ENCODE measurements around the gene PIP4K2C. TPM values are rescaled to one million over a fixed set of nuclear protein-coding genes. Genes with fewer than 3 reads are reported as not detected.

Gene PIP4K2C
- total RNA-seq, 2 donors from 2014 or later = 37.4 to 51.1 TPM

DNA sequence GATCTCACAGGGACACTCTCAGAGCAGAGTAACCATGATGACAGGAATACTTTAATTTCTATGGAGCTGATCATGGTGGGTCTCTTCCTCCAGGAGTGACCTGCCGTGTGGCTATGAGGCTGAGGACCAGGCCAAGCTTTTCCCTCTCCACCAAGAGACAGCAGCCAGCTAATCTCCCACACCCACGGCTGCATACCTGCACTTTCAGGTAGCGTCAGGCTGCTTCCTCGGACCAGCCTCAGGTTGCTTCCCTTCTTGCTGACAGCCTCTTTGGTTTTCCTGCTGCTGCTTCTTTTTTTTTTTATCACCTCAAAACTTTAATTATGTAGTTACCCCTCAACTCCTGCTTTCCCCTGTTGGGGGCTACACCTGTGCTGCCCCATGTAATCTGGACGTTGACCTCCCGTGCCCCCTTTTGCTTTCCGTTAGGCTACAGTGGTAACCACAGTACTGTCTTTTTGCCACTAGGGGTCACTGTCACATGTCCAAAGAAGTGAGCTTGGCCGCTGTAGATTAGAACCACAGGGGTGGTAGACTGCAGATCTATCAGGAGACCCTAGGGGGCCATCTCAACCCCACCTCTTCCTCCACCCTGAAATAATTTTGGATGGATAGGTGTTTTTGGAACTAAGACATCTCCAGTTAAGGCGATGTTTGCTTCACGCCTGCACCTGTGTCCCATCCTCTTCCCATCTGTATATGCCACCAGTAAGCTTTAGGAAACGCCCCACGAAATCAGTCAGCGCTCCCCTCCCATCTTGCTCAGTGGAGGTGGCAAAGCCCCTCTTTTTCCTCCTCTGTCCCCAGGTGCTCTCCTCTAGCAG, 7.8 kb upstream of the PIP4K2C start:
- peak; percentile 63 for DNase-seq (ENCODE audit: low spot score)
- TF ChIP-seq POLR2AphosphoS5 (IDR thresholded peaks at IDR 0.05) (peak; percentile 56), POLR2A (IDR thresholded peaks at IDR 0.05) (no peak)
- TF ChIP-seq, protein P1, sequence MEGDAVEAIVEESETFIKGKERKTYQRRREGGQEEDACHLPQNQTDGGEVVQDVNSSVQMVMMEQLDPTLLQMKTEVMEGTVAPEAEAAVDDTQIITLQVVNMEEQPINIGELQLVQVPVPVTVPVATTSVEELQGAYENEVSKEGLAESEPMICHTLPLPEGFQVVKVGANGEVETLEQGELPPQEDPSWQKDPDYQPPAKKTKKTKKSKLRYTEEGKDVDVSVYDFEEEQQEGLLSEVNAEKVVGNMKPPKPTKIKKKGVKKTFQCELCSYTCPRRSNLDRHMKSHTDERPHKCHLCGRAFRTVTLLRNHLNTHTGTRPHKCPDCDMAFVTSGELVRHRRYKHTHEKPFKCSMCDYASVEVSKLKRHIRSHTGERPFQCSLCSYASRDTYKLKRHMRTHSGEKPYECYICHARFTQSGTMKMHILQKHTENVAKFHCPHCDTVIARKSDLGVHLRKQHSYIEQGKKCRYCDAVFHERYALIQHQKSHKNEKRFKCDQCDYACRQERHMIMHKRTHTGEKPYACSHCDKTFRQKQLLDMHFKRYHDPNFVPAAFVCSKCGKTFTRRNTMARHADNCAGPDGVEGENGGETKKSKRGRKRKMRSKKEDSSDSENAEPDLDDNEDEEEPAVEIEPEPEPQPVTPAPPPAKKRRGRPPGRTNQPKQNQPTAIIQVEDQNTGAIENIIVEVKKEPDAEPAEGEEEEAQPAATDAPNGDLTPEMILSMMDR (IDR thresholded peaks at IDR 0.05) = peak; percentile 91 to 93 (median 92)
- WGBS = 48% methylated on average over 13 of the region's 13 CpGs

DNA sequence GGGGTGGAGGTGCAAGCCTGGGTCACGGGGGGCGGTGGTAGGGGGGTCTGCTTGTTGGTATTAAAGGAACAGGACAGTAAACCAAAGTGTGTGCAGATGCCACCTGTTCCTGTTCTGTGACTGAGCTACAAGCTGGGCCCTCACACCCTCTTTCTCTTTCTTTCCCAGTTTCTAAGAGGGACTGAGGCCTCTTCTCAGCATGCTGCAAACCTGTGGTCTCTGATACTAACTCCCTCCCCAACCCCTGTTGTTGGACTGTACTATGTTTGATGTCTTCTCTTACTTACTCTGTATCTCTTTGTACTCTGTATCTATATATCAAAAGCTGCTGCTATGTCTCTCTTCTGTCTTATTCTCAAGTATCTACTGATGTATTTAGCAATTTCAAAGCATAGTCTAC, 6.9 kb upstream of the PIP4K2C start:
- intact Hi-C loops (cut with DNase I) = no loop called here
- DNase-seq (ENCODE audit: low spot score) = no peak
- Histone ChIP-seq H3K27me3 (replicated peaks; ENCODE audit: insufficient read depth) (no peaks in the 10 kb centered on the region), H3K36me3 (no peaks in the 10 kb centered on the region), H3K27ac (no peak overlapping the region), H3K4me1 (replicated peaks) (no peaks in the 10 kb centered on the region), H3K4me3 (no peak overlapping the region), H3K9me3 (no peaks in the 10 kb centered on the region)
- 100% methylated on average over 2 of the region's 2 CpGs for WGBS
- TF ChIP-seq, protein P1 (IDR thresholded peaks at IDR 0.05) = no peak
- TF ChIP-seq POLR2A (IDR thresholded peaks at IDR 0.05) (no peak), POLR2AphosphoS5 (IDR thresholded peaks at IDR 0.05) (no peak)

More for the DNA sequence above, 7.8 kb upstream of the PIP4K2C start:
- Histone ChIP-seq H3K27me3 (replicated peaks; ENCODE audit: insufficient read depth) (no peaks in the 10 kb centered on the region), H3K36me3 (no peaks in the 10 kb centered on the region), H3K9me3 (no peaks in the 10 kb centered on the region), H3K4me1 (replicated peaks) (no peaks in the 10 kb centered on the region), H3K4me3 (no peak overlapping the region), H3K27ac (no peak overlapping the region)
- intact Hi-C loops (cut with DNase I) = loop anchor here (1.0 kb wide), 1 partner anchor 38 kb away; no protein-coding TSS in a partner anchor

DNA sequence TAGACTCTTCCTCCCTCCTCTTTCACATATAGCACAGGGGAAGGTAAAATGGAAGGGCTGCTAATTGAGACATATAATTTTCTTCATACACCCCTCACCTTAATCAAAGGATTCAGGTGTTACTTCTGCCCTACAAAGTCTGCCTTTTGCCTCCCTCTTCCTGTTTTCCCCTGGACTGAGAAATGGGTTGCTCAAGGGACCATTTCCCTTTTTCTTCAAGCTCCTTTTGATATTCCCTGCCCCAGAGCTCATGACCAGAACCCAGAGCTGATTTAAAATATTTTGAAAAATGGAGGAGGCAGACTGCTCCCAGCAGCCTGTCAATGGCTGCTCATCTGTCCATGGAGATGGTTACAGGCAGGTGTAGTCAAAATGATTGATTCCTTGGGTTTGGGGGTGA, 6.3 kb upstream of the PIP4K2C start:
- no peaks in the 10 kb centered on the region for H3K4me1 ChIP-seq (replicated peaks)
- TF ChIP-seq, protein P1 (IDR thresholded peaks at IDR 0.05) = no peak
- TF ChIP-seq POLR2AphosphoS5 (IDR thresholded peaks at IDR 0.05) (no peak), POLR2A (IDR thresholded peaks at IDR 0.05) (no peak)
- H3K27ac ChIP-seq = no peak overlapping the region
- no peaks in the 10 kb centered on the region for H3K36me3 ChIP-seq
- H3K9me3 ChIP-seq = no peaks in the 10 kb centered on the region
- intact Hi-C loops (cut with DNase I) = no loop called here
- no peak overlapping the region for H3K4me3 ChIP-seq
- no peaks in the 10 kb centered on the region for H3K27me3 ChIP-seq (replicated peaks; ENCODE audit: insufficient read depth)
- no peak for DNase-seq (ENCODE audit: low spot score)

DNA sequence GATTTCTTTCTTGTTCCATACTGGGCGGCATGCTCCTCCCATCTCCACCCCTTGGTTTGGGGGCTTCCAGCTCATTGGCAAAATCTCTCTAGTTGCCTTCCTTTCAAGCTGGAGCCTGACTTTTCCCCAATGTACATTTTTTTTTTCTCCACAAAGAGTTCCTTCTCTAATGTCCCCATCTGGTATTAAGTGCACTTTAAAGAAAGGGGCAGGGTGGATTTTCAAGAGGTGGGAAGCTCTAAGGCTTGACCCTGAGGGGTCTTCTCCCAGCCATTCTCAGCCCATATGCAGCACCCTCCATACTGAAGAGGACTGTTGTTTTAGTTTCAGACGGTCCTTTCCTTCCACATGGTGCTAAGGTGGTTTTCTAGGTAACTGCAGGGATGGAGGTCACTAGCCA, 5.8 kb upstream of the PIP4K2C start:
- H3K9me3 ChIP-seq = no peaks in the 10 kb centered on the region
- no peak overlapping the region for H3K27ac ChIP-seq
- H3K36me3 ChIP-seq = no peaks in the 10 kb centered on the region
- TF ChIP-seq POLR2A (IDR thresholded peaks at IDR 0.05) = no peak
- TF ChIP-seq, protein P1 (IDR thresholded peaks at IDR 0.05) = no peak
- TF ChIP-seq POLR2AphosphoS5 (IDR thresholded peaks at IDR 0.05) = no peak
- DNase-seq (ENCODE audit: low spot score) = no peak
- H3K4me1 ChIP-seq (replicated peaks) = no peaks in the 10 kb centered on the region
- WGBS = 64% methylated on average over 2 of the region's 2 CpGs
- intact Hi-C loops (cut with DNase I) = no loop called here
- H3K27me3 ChIP-seq (replicated peaks; ENCODE audit: insufficient read depth) = no peaks in the 10 kb centered on the region
- H3K4me3 ChIP-seq = no peak overlapping the region

DNA sequence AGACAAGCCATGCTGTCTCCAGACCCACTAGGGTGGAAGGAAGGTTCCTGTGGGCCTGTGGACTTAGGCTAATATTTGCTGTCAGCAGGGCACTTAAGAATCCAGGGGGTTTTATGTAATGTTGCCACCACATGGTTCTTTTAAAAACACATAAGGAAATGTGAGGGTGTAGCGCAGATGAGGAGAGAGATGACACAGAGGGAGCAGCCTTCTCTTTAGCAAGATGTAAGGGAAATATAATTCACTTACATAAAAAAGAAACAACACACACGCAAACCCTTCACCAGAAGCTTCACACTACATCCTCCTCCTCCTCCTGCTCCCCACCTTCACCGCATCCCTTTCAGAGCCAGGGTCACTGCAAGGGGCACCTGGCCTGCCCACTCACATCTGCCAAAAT, 4.9 kb upstream of the PIP4K2C start:
- DNase-seq (ENCODE audit: low spot score) = no peak
- no peaks in the 10 kb centered on the region for H3K27me3 ChIP-seq (replicated peaks; ENCODE audit: insufficient read depth)
- H3K36me3 ChIP-seq = no peaks in the 10 kb centered on the region
- no peaks in the 10 kb centered on the region for H3K9me3 ChIP-seq
- no peak overlapping the region for H3K27ac ChIP-seq
- WGBS = 90% methylated on average over 3 of the region's 3 CpGs
- peaks cover 3% of the 10 kb centered on the region for H3K4me1 ChIP-seq (replicated peaks)
- TF ChIP-seq, protein P1 (IDR thresholded peaks at IDR 0.05) = no peak
- no peak for TF ChIP-seq POLR2AphosphoS5 (IDR thresholded peaks at IDR 0.05)
- no peak for TF ChIP-seq POLR2A (IDR thresholded peaks at IDR 0.05)
- H3K4me3 ChIP-seq = no peak overlapping the region
- intact Hi-C loops (cut with DNase I) = no loop called here

Data from prostate gland (tissue), 2 donors.